H1 (cell line): ENCODE measurements around the gene BEST3.

ENCODE experiments used
- CTCF ChIP-seq, 3 experiments: IDR thresholded peaks; 1 replicate in 2 of 3; 2 replicates in 1 of 3; pipeline versions ENCODE4 v1.5.1 to v1.6.1; 2011; ENCODE audit warnings: low read length in 3 of 3, mild to moderate bottlenecking in 3 of 3, inconsistent platforms in 2 of 3, low read depth in 1 of 3, moderate library complexity in 1 of 3; ENCODE audit not compliant: insufficient read depth in 1 of 3; ENCODE audit errors: control extremely low read depth in 1 of 3
- SIN3A ChIP-seq, 2 experiments: IDR thresholded peaks in 1 of 2; conservative IDR thresholded peaks in 1 of 2; 2 replicates each; pipeline ENCODE4 v1.6.1; 2011 to 2012; ENCODE audit warnings: low read length in 2 of 2, improper control_type of control experiment in 1 of 2, low read depth in 1 of 2, mild to moderate bottlenecking in 1 of 2

DNA sequence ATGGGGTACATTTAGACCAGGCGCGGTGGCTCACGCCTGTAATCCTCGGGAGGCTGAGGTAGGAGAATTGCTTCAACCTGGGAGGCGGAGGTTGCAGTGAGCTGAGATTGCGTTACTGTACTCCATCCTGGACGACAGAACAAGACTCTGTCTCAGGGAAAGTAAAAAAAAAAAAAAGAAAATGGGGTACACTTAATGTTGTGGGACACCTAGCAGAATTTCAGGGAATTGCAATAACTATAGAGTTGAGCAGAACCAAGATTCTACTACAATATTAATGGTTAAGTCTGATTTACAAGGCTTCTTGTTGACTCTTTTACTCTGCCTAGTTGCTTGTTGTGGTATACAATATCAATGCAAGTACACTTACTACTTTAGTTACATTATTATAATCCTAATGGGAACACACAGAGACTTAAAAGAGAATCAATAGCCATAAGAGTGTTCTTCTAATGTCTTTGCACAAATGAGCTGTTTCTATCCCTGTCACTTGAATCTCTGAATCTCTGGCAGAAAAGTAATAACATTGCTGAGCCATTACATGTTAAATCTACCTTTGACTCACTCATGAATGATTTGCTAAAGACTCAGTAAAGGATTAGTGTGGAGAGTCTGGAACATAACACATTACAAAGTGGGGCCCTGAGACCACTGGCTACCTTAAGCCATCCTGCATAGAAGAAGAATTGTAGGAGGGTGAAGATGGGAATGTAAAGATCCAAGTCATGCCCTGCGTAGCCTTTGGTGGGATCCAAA is 22.7 kb downstream of the BEST3 start:
- TF ChIP-seq CTCF (IDR thresholded peaks at IDR 0.05; ENCODE audit: control extremely low read depth in 1 of 3, insufficient read depth in 1 of 3, low read depth in 1 of 3, low read length in 3 of 3) (peak in 1 of 3 experiments; percentile 15; a peak in 1 of 4 replicates), SIN3A (conservative IDR thresholded peaks at IDR 0.05 in 1 of 2, IDR thresholded peaks at IDR 0.05 in 1 of 2; ENCODE audit: low read depth in 1 of 2, low read length in 2 of 2) (no peak)
